CD14-positive monocyte (primary cell): ENCODE measurements around the gene EHF. TPM values are rescaled to one million over a fixed set of nuclear protein-coding genes. Genes with fewer than 3 reads are reported as not detected.

Experiments
- DNase-seq, 3 donors: peaks; one replicate each; pipeline ENCODE4 v3.0.0-alpha.2; 2011 to 2022
- H2AFZ ChIP-seq: 2 replicates; pipeline ENCODE4 v1.6.0; 2012; ENCODE audit warnings: mild to moderate bottlenecking, low read depth, low read length, inconsistent platforms; ENCODE audit not compliant: insufficient read depth, poor library complexity, severe bottlenecking
- H3K27ac ChIP-seq, 2 donors: 1 replicate in 1 of 2; 2 replicates in 1 of 2; pipeline ENCODE4 v1.5.1; 2012 to 2013; ENCODE audit warnings: low read length in 2 of 2, control low read depth in 1 of 2, inconsistent platforms in 1 of 2, low read depth in 1 of 2, mild to moderate bottlenecking in 1 of 2
- H3K27me3 ChIP-seq, 2 donors: one replicate each; pipeline versions ENCODE4 v1.6.0 to v1.6.1; 2011 to 2013; ENCODE audit warnings: low read length in 2 of 2; ENCODE audit not compliant: control insufficient read depth in 2 of 2, insufficient read depth in 2 of 2
- H3K36me3 ChIP-seq, 2 donors: replicated peaks in 1 of 2; 1 replicate in 1 of 2; 2 replicates in 1 of 2; pipeline versions ENCODE4 v1.5.1 to v1.6.1; 2012 to 2013; ENCODE audit warnings: low read length in 2 of 2, control low read depth in 1 of 2, inconsistent platforms in 1 of 2, mild to moderate bottlenecking in 1 of 2; ENCODE audit not compliant: insufficient read depth in 2 of 2, control insufficient read depth in 1 of 2
- H3K4me1 ChIP-seq, 2 donors: 1 replicate in 1 of 2; 2 replicates in 1 of 2; pipeline versions ENCODE4 v1.5.1 to v1.6.1; 2012 to 2013; ENCODE audit warnings: low read length in 2 of 2, control low read depth in 1 of 2, inconsistent platforms in 1 of 2, mild to moderate bottlenecking in 1 of 2, moderate library complexity in 1 of 2; ENCODE audit not compliant: insufficient read depth in 2 of 2, control insufficient read depth in 1 of 2
- H3K4me2 ChIP-seq: replicated peaks from 2 replicates; pipeline ENCODE3; 2012; ENCODE audit warnings: low read length, moderate library complexity, mild to moderate bottlenecking; ENCODE audit not compliant: poor library complexity, severe bottlenecking; ENCODE audit errors: extremely low read depth
- H3K4me3 ChIP-seq, 3 experiments: fragments of 200-600 bp in 1 of 3; sonication (generic) in 1 of 3; replicated peaks in 1 of 3; 1 replicate in 2 of 3; 2 replicates in 1 of 3; pipeline ENCODE4 v1.5.1; 2011 to 2013; ENCODE audit warnings: low read length in 3 of 3, mild to moderate bottlenecking in 3 of 3, control low read depth in 2 of 3, low read depth in 2 of 3, inconsistent platforms in 1 of 3, moderate library complexity in 1 of 3
- H3K79me2 ChIP-seq: 2 replicates; pipeline ENCODE4 v1.6.0; 2012; ENCODE audit warnings: mild to moderate bottlenecking, control low read depth, inconsistent platforms, low read length, moderate library complexity; ENCODE audit not compliant: insufficient read depth
- H3K9ac ChIP-seq: 2 replicates; pipeline ENCODE4 v1.6.0; 2017; ENCODE audit warnings: low read length, mild to moderate bottlenecking; ENCODE audit not compliant: insufficient read depth, poor library complexity, severe bottlenecking
- H3K9me3 ChIP-seq, 2 donors: replicated peaks in 1 of 2; 1 replicate in 1 of 2; 2 replicates in 1 of 2; pipeline versions ENCODE4 v1.5.1 to v1.6.1; 2012 to 2013; ENCODE audit warnings: low read length in 2 of 2, control low read depth in 1 of 2; ENCODE audit not compliant: control insufficient read depth in 1 of 2, insufficient read depth in 1 of 2
- H4K20me1 ChIP-seq: 2 replicates; pipeline ENCODE4 v1.6.0; 2012; ENCODE audit warnings: mild to moderate bottlenecking, low read length, control low read depth, moderate library complexity; ENCODE audit not compliant: insufficient read depth
- H3K27ac Mint-ChIP-seq, 7 donors: one replicate each; pipeline ENCODE4 v1.8.0; 2020; ENCODE audit warnings: mild to moderate bottlenecking in 7 of 7, mixed read lengths in 7 of 7, moderate library complexity in 6 of 7, inconsistent platforms in 2 of 7
- H3K27me3 Mint-ChIP-seq, 3 donors: one replicate each; pipeline ENCODE4 v1.8.0; 2021 to 2022; ENCODE audit warnings: low read depth in 3 of 3, mild to moderate bottlenecking in 3 of 3, mixed read lengths in 3 of 3, moderate library complexity in 3 of 3, inconsistent platforms in 1 of 3
- H3K36me3 Mint-ChIP-seq, 2 donors: one replicate each; pipeline ENCODE4 v1.8.0; 2020; ENCODE audit warnings: mixed read lengths in 2 of 2, inconsistent platforms in 1 of 2, mild to moderate bottlenecking in 1 of 2
- H3K4me1 Mint-ChIP-seq: one replicate; pipeline ENCODE4 v1.8.0; 2020; ENCODE audit warnings: mild to moderate bottlenecking, mixed read lengths
- H3K4me3 Mint-ChIP-seq, 2 donors: one replicate each; pipeline ENCODE4 v1.8.0; 2020; ENCODE audit warnings: mild to moderate bottlenecking in 2 of 2, mixed read lengths in 2 of 2, moderate library complexity in 1 of 2
- H3K9me3 Mint-ChIP-seq, 7 donors: one replicate each; pipeline ENCODE4 v1.8.0; 2020 to 2022; ENCODE audit warnings: mixed read lengths in 7 of 7, mild to moderate bottlenecking in 6 of 7, moderate library complexity in 6 of 7, inconsistent platforms in 2 of 7
- CTCF ChIP-seq: fragments of 200-600 bp; IDR thresholded peaks from one replicate; pipeline ENCODE4 v1.8.0; 2022; ENCODE audit warnings: antibody characterized with exemption, mild to moderate bottlenecking
- WGBS: methylation state at CpG from one replicate; pipeline ENCODE4 v1.1.5; 2013; ENCODE audit warnings: missing lambda C conversion rate; ENCODE audit not compliant: insufficient coverage; 5-methylcytosine and 5-hydroxymethylcytosine counted together
- intact Hi-C, 2 donors: fragments of 100-400 bp; cut with micrococcal nuclease; formaldehyde crosslinking; loops; one replicate each; pipeline versions ENCODE4 v1.15.0 to v1.15.1; 2023
- polyA plus RNA-seq, 3 donors: library from polyadenylated mRNA; depleted of rRNA in 1 of 3; unstranded in 2 of 3; stranded (reverse) in 1 of 3; fragments of 300-500 nt in 2 of 3; fragments of >200 nt in 1 of 3; fragmentation: Illumina TruSeq in 2 of 3; gene quantifications; 1 replicate in 2 of 3; 2 replicates in 1 of 3; pipeline ENCODE4 v1.2.3, GENCODE V29; 2012 to 2021

Gene EHF
- polyA plus RNA-seq, 3 donors: 0.17 to 0.21 TPM; not detected in 1

GRCh38 chr11:34599406-34599945 lies 21.4 kb upstream of the EHF start:
- peaks cover 2 to 6% (median 4%) of the 10 kb centered on the region in 3 donors for H3K27me3 Mint-ChIP-seq
- WGBS: 78% methylated on average over 4 of the region's 8 CpGs
- no peak for DNase-seq
- no peak overlapping the region for H3K4me3 Mint-ChIP-seq
- H3K4me3 ChIP-seq: no peak overlapping the region
- no peaks in the 10 kb centered on the region for H4K20me1 ChIP-seq
- no peaks in the 10 kb centered on the region for H3K4me1 ChIP-seq
- no peak overlapping the region for H3K27ac ChIP-seq
- no peaks in the 10 kb centered on the region for H3K27me3 ChIP-seq
- no peaks in the 10 kb centered on the region for H3K36me3 ChIP-seq
- no peaks in the 10 kb centered on the region for H3K79me2 ChIP-seq
- H3K9ac ChIP-seq: no peak overlapping the region
- no peak for TF ChIP-seq CTCF
- no peak overlapping the region for H3K4me2 ChIP-seq
- H3K9me3 Mint-ChIP-seq: peaks cover 0 to 4% (median 0%) of the 10 kb centered on the region in 7 donors
- intact Hi-C loops: no loop called here
- peaks cover 0 to 3% of the 10 kb centered on the region in 2 donors for H3K9me3 ChIP-seq
- H3K36me3 Mint-ChIP-seq: no peaks in the 10 kb centered on the region
- peak overlapping the region in 1 of 7 donors; percentile 73 for H3K27ac Mint-ChIP-seq
- no peak overlapping the region for H2AFZ ChIP-seq
- peaks cover 14% of the 10 kb centered on the region for H3K4me1 Mint-ChIP-seq

GRCh38 chr11:34600339-34601084 lies 20.4 kb upstream of the EHF start:
- Histone ChIP-seq H2AFZ (no peak overlapping the region), H3K4me3 (no peak overlapping the region), H3K9ac (no peak overlapping the region), H3K79me2 (no peaks in the 10 kb centered on the region), H3K36me3 (no peaks in the 10 kb centered on the region), H3K9me3 (peaks cover 0 to 3% of the 10 kb centered on the region in 2 donors), H3K27ac (no peak overlapping the region), H3K4me1 (peaks cover under 1 to 1% of the 10 kb centered on the region in 2 donors), H3K27me3 (no peaks in the 10 kb centered on the region), H4K20me1 (no peaks in the 10 kb centered on the region), H3K4me2 (no peak overlapping the region)
- peaks cover 0 to 4% (median 0%) of the 10 kb centered on the region in 7 donors for H3K9me3 Mint-ChIP-seq
- TF ChIP-seq CTCF: no peak
- H3K4me3 Mint-ChIP-seq: no peak overlapping the region
- H3K36me3 Mint-ChIP-seq: no peaks in the 10 kb centered on the region
- intact Hi-C loops: no loop called here
- H3K27me3 Mint-ChIP-seq: peaks cover 2 to 6% (median 4%) of the 10 kb centered on the region in 3 donors
- no peak for DNase-seq
- H3K27ac Mint-ChIP-seq: no peak overlapping the region
- 83% methylated on average over 8 of the region's 11 CpGs for WGBS
- H3K4me1 Mint-ChIP-seq: peaks cover 15% of the 10 kb centered on the region
